GM18951 (cell line): ENCODE data around the gene EHBP1.

Experiments used
- POLR2A ChIP-seq: IDR thresholded peaks from 4 replicates; pipeline ENCODE4 v1.6.1; 2011; ENCODE audit warnings: mild to moderate bottlenecking; ENCODE audit not compliant: insufficient read length, insufficient read depth; ENCODE audit errors: extremely low read depth
- in situ Hi-C: fragments of 300-500 bp; cut with MboI; formaldehyde crosslinking; loops from one replicate; pipeline ENCODE4 v1.12.0; 2022; ENCODE audit warnings: low sequenced_read_pairs, mixed read lengths, inconsistent platforms; ENCODE audit not compliant: unreplicated experiment

Gene EHBP1

GRCh38 chr2:62811086-62811485 is 105.6 kb downstream of the EHBP1 start:
- in situ Hi-C loops, result no loop called here
- TF ChIP-seq POLR2A, result no peak

- in situ Hi-C loops, result no loop called here
- no peak for TF ChIP-seq POLR2A
Observed at GRCh38 chr2:62811972-62812371, 106.5 kb downstream of the EHBP1 start.

GRCh38 chr2:62812921-62813825 is 107.7 kb downstream of the EHBP1 start:
- in situ Hi-C loops, result no loop called here
- TF ChIP-seq POLR2A, result no peak

GRCh38 chr2:62814123-62814522 is 108.6 kb downstream of the EHBP1 start:
- TF ChIP-seq POLR2A, result no peak
- in situ Hi-C loops, result no loop called here

- TF ChIP-seq POLR2A, result no peak
- in situ Hi-C loops, result no loop called here
Observed at GRCh38 chr2:62817348-62817747, 111.8 kb downstream of the EHBP1 start.

GRCh38 chr2:62817995-62818713 is 112.6 kb downstream of the EHBP1 start:
- in situ Hi-C loops, result no loop called here
- no peak for TF ChIP-seq POLR2A

- in situ Hi-C loops, result no loop called here
- no peak for TF ChIP-seq POLR2A
Observed at GRCh38 chr2:62822549-62822948, 117.0 kb downstream of the EHBP1 start.

- in situ Hi-C loops, result no loop called here
Observed at GRCh38 chr2:62824388-62824787, 118.9 kb downstream of the EHBP1 start.

GRCh38 chr2:62826141-62826540 is 120.6 kb downstream of the EHBP1 start:
- no peak for TF ChIP-seq POLR2A
- in situ Hi-C loops, result no loop called here

More at GRCh38 chr2:62824388-62824787, 118.9 kb downstream of the EHBP1 start:
- no peak for TF ChIP-seq POLR2A

- TF ChIP-seq POLR2A, result no peak
- in situ Hi-C loops, result no loop called here
Observed at GRCh38 chr2:62826953-62827675, 121.6 kb downstream of the EHBP1 start.

- TF ChIP-seq POLR2A, result no peak
- in situ Hi-C loops, result no loop called here
Observed at GRCh38 chr2:62831729-62832128, 126.2 kb downstream of the EHBP1 start.

- no peak for TF ChIP-seq POLR2A
- in situ Hi-C loops, result no loop called here
Observed at GRCh38 chr2:62844311-62845090, 139.0 kb downstream of the EHBP1 start.
